Measurements from ENCODE around the gene HNRNPH1.
"Not testable (repeated sequence)": the region's sequence is repeated elsewhere in the genome, so short reads cannot be mapped to it uniquely, and the experiment has no call there.

GRCh38 chr5:179649166-179649703, 25.8 kb upstream of the HNRNPH1 start:
- TF ChIP-seq POLR2A, CTCF, POLR2AphosphoS5 (IDR thresholded peaks at IDR 0.05): not testable (repeated sequence)
